Measurements from ENCODE around the gene PECR.
"Not testable (repeated sequence)": the region's sequence is repeated elsewhere in the genome, so short reads cannot be mapped to it uniquely, and the experiment has no call there.

The PECR gene

DNA sequence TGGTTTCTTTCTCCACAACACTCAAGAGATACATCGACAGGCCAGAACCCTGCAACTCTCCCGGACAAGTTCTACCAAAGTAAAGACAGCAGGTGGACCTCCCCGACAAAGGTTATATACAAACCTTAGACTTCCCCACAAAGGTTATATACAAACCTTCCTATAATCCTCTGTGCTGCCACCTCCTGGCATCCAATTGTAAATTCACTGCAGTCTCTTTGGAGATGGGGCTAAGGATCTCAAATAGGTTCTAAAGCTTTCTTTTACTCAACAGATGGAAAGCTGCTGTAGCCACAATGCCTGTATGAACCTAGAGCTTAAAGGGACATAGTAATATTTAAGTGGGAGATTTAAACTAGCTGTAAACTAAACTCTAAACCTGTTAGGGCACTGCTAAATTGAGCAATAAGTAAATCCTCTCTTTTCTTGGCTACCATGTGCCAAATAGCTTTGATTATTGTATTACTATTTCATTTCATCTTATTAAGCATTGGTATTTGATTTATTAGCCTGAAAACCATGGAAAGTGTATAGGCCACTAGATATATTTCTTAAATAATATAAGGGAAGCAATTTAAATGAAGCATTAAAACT, 58.5 kb downstream of the PECR start:
- peak; percentile 90 for FAIRE-seq

DNA sequence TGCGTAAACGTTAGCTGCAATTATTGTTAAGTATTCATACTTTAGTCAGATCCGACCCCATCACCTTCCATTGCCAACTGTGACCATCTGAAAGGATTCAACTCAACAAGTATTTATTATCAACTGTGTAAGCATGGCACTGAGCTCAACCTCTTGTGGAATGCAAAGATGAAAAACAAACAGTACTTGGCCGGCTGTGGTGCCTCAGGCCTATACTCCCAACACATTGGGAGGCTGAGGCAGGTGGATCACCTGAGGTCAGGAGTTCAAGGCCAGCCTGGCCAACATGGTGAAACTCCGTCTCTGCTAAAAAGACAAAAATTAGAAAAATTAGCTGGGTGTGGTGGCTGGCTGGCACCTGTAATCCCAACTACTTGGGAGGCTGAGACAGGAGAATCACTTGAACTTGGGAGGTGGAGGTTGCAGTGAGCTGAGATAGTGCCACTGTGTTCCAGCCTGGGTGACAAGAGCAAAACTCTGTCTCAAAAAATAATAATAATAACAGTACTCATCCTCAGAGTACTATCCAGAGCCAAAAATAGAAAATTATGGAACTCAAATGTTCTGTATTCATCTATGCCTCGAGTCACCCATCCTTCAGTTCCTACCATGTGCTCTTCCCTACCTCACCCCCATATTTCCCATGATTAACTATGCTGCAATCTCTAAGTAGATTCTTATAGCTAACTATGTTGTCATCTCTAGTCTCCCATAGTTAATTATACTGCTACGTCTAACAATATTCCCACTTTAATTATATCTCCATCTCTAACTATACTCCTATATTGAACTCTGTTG, 59.6 kb downstream of the PECR start:
- no peak for FAIRE-seq

DNA sequence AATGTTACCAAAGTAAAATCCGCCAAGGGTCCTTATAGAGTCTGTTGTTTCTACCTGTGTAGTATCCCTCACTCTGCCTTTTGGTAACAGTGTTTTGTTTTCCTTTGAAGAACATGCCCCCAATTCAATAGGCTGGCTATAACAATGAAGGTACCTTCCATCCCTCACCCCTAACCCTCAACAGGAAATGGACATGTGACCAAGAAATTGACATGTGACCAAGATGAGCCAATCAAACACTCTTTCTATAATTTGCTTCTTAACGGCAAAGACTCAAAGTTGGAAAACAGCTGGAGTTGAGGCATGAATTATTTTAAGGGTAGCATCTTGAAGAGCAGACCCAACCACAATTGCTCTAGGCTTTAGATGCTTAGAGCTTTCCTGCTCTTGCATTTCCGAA, 62.9 kb downstream of the PECR start:
- no peak for FAIRE-seq

GRCh38 chr2:216017365-216017764, 64.2 kb downstream of the PECR start:
- no peak for FAIRE-seq

GRCh38 chr2:216016581-216016980, 65.0 kb downstream of the PECR start:
- FAIRE-seq, result no peak

- FAIRE-seq, result no peak
These were observed 65.7 kb downstream of the PECR start for GRCh38 chr2:216015722-216016464.

GRCh38 chr2:216014986-216015385, 66.6 kb downstream of the PECR start:
- FAIRE-seq, result no peak

DNA sequence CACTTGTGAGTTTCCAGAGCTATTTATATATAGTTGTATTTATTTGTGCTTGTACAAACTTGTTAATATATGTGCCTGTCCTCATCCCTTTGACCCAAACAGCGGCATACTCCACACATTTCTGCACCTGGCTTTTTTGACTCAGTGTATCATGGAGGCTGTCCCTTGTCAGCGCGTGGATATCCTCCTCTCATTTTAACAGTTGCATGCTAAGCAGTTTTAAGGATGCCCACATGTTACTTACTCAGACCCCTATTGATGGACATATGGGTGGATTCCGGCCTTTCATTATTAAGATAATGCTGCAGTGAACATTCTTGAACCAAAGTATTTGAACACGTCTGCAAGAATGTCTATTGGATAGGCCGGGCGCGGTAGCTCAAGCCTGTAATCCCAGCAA, 67.6 kb downstream of the PECR start:
- no peak for FAIRE-seq

GRCh38 chr2:216013080-216013909, 68.3 kb downstream of the PECR start, which contains the start of gene MREG:
MREG (minus strand) TSS chr2:216013551; CDS start chr2:216013327, 224 bp downstream.
- FAIRE-seq, result no peak

- no peak for FAIRE-seq
These were observed 68.9 kb downstream of the PECR start for GRCh38 chr2:216012830-216013079.

DNA sequence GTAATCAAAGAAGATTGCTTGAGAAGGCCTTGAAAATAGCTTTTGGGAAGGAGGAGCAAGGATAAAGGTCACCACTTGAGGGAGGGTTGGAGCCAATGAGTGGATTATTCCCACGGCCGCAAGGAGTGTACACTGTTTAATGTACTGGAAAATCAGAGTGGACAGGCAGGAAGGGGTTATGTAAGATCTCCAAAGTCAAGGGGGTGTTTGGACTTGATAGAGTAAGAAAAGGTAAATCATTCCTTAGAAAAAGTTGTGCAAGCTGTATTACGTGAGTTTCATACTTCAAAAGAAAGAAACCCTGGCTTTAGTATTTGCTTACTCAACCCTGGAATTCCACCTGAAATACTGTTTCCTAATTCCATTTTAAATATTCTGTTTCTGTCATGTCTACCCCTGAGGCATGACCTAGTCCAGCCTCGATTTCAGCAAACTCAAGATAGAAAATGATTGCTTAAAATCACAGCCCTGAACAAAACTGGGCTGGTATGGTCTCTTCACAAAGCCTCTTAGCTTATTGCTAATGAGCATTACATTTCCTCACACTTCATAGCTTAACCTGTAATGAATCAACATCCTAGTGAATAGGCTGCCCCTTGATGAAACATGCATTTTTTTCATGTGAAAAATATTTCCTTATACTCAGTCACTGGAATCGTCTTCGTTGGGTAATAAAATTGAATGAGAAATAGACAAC, 69.3 kb downstream of the PECR start:
- no peak for FAIRE-seq

DNA sequence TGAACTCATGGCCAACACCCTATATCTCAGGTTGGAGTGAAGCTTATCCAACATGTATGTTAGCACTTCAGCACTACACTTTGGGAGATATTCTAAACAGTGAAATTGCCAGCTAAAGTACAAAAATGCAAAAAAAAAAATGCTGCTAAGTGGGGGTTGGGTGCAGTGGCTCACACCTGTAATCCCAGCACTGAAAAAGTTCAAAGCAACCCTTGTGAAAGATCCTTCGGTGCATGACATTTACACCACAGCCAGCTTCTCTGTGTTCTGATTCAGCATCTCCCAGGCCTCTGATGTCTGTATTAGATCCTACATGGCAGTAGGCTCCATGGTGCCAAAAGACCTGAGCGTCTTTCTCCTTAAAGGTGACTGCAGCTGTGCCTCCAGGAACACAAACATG, 72.4 kb downstream of the PECR start:
- FAIRE-seq, result not testable (repeated sequence)

DNA sequence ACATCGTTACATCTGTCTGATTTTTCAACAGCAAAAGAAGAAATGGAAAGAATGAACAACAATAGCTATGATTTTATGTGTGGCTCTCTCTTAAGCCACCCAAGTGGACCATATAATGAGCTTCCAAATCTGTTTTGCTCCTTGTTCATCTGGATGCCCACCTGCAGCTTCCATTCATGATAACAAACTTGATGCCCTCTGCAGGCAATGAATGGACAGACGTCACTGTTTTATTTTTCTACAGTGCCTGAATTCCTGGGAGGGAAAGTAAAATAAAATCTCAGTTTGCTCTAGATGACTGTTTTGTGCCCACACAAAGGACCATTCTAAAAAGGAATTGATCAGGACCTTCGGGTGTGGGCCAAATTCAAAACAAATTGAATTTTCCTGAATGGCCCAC, 73.2 kb downstream of the PECR start:
- no peak for FAIRE-seq

DNA sequence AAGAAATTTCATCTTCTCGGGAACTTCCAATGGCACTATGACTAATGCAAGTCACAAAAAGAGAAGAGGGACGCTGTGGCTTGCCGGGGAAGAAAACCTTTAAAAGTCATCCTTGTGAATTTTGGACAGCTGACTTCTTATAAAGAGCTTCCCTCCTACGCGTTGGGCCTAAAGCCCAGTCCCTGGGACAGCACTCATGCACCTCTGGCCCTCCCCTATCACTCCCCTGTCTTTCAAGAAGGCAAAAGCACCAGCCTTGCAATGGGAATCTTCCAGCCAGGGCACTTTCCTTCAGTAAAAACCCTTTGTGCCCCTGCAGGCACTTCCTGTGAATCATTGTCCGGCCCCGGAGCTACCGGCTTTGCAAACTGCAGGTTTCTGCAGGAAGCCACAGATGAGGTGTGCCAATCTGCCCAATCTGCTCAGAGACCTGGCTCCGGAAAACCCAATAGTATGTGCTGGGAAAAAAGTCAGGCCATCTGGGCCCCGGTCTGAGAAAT, 75.4 kb downstream of the PECR start:
- no peak for FAIRE-seq

DNA sequence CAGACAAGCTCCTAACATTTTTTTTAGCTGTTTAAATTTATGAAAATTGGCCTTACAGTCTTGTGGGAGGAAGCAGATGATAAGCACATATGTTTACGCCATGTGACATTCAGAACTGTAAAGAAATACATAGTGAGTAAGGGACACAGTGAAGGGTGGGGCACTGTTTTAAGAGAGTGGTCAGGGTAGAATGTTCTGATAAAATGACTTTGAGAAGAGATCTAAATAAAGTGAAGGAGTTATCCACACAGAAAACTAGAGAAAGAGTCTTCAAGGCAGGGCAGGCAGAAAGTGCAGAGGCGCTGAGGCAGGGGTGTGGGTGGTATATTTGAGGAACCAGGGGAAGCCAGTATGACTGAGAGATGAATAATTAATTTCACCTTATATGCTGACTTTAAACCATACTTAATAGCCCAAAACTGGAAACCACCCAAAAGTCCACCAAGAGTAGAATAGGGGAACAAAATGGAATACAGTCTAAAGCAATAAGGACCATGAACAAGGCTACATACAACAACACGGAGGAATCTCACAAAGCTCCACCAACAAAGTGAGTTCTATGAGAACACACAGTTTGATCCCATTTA, 76.8 kb downstream of the PECR start:
- FAIRE-seq, result no peak

GRCh38 chr2:216003876-216004696, 77.5 kb downstream of the PECR start:
- no peak for FAIRE-seq

DNA sequence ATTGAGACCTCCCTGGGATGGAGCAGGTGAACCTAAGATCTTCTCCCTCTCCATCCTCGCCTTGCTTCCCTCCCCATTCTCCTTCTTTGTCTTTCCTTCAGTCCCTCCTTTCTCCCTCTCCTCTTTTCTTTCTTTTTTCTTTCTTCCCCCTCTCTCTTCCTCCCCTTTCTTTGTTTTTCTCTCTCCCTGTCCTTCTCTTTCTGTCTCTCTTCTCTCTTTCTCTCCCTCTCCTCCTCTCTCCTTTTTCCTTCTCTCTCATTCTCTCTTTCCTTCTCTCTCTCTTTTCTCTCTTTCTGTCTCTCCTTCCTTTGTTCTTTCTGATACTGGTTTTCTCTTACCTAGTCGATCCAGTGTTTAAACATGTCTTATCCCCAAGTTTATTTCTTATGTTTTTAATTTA, 78.9 kb downstream of the PECR start:
- no peak for FAIRE-seq

DNA sequence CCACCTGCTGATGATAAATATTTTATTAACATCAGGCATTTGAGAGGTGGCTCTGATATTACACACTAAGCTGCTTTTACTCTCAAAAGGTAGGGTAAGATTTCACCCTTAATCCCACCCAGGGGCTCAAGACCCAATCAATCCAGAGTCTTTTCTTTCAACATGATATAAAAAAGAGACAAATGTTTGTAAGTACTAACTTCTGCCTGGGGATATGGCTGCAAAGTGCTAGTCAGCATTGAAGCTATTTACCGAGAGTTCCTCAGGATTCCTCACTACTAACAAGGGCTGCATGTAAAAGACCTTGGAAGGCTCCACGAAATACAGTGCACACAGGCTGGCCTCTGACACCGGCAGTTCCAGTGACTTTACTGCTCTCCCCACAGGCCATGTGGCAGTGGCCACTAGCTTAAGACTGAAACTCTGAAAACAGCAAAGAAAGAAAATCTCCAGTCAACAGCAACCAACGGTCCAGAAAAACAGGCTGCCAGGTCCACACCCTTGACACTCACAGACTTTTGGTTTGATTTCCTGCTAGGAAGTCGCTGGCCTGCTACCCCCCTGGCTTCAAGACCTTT, 79.4 kb downstream of the PECR start:
- FAIRE-seq, result no peak

DNA sequence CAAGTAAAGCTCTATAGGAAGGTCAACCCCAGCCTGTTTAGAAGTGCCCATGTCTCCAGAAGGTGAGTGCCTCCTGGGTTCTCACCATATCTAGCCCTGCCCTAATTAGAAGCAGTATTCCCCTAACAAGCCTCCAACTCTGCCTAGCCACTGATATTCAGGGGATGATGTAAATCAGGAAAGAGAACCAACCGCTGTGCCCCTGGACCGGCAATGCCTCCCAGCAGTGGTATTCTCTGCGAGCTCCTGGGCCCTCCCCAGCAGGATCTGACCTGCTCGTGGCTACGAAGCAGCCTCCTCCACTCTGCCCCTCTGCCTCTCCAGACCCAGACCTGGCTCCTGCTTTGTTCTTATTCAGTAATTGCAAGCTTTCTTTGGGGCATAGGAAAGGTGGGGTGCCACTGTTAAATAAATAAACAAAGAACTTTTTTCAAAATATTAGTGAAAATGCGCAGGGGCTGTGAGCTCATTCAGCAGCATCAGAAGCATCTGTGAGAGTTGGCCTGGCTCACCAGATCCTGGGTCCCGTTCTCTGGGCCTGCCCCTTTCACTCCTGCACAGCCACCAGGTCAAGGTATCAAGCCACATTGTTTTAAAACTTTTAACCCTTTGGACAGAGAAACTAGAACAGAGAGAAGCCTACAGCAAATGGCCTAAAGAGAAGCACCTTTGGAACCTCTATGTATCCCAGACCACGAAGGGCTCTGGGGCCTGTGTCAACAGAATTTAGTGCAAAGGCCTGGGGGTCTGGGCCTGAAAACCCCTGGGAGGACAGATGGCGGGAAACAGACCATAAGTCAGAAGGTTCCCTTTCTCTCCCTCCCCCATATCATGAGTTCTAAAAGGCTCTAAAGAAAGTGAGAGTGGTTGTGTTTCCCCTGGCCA, 80.2 kb downstream of the PECR start:
- FAIRE-seq, result no peak

DNA sequence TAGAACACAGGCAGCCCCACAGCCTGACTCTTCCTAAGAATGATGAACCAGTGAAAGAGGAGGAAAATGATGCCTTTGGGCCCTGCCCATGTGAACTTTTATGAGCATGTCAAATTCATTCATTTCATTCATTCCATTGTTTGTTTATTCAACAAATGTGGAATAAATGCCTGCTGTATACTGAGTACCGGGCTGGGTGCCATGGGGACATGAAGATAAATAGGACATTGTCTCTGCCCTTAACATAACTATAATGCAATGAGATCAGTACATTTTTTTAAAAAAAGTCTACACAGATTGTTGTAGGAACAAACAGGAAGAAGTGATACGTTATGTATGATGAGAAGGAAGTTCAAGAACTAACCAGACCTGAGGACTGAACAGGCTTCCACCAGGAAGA, 83.0 kb downstream of the PECR start:
- no peak for FAIRE-seq
